ENCODE measurements around the gene EDIL3. TPM values are rescaled to one million over a fixed set of nuclear protein-coding genes. Genes with fewer than 3 reads are reported as not detected.

EDIL3 gene
- total and polyA plus RNA-seq, 9 of the 15 experiments (the other 6 are each of a cell fraction or from before 2014, with no cell fraction given), result 0.09 TPM; not detected in 8

DNA sequence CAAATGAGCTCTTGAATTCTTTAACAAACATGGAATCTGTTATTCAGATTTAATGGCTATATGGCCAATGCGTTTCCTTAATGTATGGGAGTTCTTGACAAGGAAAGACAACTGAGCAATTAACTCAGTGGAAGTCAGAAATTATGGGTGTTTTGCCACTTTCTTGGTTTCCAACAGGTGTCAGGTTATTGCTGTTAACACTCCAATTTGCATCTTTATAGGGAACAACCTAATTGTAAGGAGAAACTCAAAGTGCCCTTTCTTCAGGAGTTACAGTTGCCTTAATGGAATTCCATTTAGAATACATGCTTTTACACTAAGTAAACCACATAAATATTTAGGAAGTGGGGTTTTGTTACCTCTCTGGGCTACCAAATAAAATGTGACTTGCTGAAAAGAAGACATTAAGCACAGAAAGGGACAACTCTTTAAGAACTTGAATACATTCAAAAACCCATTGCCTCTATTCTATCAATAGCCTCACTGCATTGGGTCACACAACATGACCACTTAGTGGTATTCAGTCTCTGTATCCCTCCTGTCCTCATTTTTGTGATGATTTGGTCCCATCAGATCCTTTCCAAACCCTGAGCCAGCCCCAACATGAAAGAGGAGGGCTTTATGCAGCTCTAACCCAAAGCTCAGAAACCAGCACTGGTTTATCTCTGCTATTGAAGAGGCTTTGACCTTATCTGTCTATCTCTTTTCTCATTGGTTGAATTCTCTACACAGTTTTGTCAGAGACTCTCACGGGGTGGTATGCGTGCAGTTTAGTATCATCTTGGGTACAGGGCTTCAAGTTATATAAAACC, 118.7 kb downstream of the EDIL3 start (continued):
- TF ChIP-seq, protein P1, sequence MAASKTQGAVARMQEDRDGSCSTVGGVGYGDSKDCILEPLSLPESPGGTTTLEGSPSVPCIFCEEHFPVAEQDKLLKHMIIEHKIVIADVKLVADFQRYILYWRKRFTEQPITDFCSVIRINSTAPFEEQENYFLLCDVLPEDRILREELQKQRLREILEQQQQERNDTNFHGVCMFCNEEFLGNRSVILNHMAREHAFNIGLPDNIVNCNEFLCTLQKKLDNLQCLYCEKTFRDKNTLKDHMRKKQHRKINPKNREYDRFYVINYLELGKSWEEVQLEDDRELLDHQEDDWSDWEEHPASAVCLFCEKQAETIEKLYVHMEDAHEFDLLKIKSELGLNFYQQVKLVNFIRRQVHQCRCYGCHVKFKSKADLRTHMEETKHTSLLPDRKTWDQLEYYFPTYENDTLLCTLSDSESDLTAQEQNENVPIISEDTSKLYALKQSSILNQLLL (CRISPR knock-in tag; IDR thresholded peaks at IDR 0.05; ENCODE audit: borderline replicate concordance), result no peak

DNA sequence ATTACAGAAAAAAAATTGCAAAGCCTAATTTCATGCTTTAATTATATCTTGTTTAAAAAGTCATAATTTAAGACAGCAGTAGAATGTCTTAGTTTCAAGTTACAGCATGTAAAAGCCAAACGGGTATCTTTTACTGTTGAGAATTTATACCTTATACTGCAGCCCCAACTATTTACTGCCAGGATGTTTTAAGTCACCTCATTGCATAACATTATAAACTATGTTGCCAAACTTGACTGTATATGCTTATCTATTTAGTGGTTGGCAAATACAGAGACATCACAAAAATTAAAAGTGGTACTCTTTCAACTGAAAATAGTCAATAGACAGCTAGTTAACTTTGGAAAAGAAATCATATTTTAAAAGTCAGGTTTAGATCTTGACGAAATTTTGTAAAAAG, 119.5 kb downstream of the EDIL3 start:
- H3K79me2 ChIP-seq (ENCODE audit: control insufficient read depth, insufficient read depth, low read length), result no peaks in the 10 kb centered on the region
- TF ChIP-seq, protein P2, sequence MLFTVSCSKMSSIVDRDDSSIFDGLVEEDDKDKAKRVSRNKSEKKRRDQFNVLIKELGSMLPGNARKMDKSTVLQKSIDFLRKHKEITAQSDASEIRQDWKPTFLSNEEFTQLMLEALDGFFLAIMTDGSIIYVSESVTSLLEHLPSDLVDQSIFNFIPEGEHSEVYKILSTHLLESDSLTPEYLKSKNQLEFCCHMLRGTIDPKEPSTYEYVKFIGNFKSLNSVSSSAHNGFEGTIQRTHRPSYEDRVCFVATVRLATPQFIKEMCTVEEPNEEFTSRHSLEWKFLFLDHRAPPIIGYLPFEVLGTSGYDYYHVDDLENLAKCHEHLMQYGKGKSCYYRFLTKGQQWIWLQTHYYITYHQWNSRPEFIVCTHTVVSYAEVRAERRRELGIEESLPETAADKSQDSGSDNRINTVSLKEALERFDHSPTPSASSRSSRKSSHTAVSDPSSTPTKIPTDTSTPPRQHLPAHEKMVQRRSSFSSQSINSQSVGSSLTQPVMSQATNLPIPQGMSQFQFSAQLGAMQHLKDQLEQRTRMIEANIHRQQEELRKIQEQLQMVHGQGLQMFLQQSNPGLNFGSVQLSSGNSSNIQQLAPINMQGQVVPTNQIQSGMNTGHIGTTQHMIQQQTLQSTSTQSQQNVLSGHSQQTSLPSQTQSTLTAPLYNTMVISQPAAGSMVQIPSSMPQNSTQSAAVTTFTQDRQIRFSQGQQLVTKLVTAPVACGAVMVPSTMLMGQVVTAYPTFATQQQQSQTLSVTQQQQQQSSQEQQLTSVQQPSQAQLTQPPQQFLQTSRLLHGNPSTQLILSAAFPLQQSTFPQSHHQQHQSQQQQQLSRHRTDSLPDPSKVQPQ (CRISPR knock-in tag; IDR thresholded peaks at IDR 0.05; ENCODE audit: borderline replicate concordance), result no peak
- TF ChIP-seq ZBTB1 (CRISPR knock-in tag; IDR thresholded peaks at IDR 0.05; ENCODE audit: borderline replicate concordance, low read depth), result no peak
- TF ChIP-seq, protein P3, sequence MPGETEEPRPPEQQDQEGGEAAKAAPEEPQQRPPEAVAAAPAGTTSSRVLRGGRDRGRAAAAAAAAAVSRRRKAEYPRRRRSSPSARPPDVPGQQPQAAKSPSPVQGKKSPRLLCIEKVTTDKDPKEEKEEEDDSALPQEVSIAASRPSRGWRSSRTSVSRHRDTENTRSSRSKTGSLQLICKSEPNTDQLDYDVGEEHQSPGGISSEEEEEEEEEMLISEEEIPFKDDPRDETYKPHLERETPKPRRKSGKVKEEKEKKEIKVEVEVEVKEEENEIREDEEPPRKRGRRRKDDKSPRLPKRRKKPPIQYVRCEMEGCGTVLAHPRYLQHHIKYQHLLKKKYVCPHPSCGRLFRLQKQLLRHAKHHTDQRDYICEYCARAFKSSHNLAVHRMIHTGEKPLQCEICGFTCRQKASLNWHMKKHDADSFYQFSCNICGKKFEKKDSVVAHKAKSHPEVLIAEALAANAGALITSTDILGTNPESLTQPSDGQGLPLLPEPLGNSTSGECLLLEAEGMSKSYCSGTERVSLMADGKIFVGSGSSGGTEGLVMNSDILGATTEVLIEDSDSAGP (CRISPR knock-in tag; IDR thresholded peaks at IDR 0.05), result no peak
- TF ChIP-seq KLF13 (tag; IDR thresholded peaks at IDR 0.05; ENCODE audit: borderline replicate concordance, low read depth), result no peak
- TF ChIP-seq EWSR1 (IDR thresholded peaks at IDR 0.05; ENCODE audit: borderline replicate concordance, low read depth, partially characterized antibody), result no peak
- no peak for TF ChIP-seq PHB2 (IDR thresholded peaks at IDR 0.05; ENCODE audit: low read depth)
- TF ChIP-seq TAF1 (IDR thresholded peaks at IDR 0.05; ENCODE audit: control insufficient read depth, extremely low read depth, insufficient read depth, low read length, severe bottlenecking), result no peak
- TF ChIP-seq SMARCE1 (IDR thresholded peaks at IDR 0.05), result no peak
- no peak for TF ChIP-seq ILK (tag; IDR thresholded peaks at IDR 0.05; ENCODE audit: borderline replicate concordance, low read depth)

More for the DNA sequence above, 119.5 kb downstream of the EDIL3 start:
- no peak for DNase-seq (ENCODE audit: extremely low read depth in 1 of 4, low spot score in 3 of 4)
- Histone ChIP-seq H2AFZ (ENCODE audit: low read depth, low read length) (no peak overlapping the region), H3K4me1 (replicated peaks in 1 of 2; ENCODE audit: control insufficient read depth in 2 of 2, insufficient read depth in 2 of 2, low read length in 2 of 2) (no peaks in the 10 kb centered on the region), H3K9me3 (replicated peaks; ENCODE audit: control insufficient read depth, insufficient read depth, low read depth, low read length) (0 out of 2 replicates have a peak, but pooled peaks cover 2% of the 10 kb centered on the region), H3K36me3 (ENCODE audit: control insufficient read depth, insufficient read depth, low read length) (no peaks in the 10 kb centered on the region), H3K9ac (ENCODE audit: insufficient read depth in 1 of 2, low read depth in 2 of 2, low read length in 2 of 2) (no peak overlapping the region), H3K4me2 (ENCODE audit: insufficient read depth, low read length) (no peak overlapping the region), H3K9me1 (ENCODE audit: control insufficient read depth, insufficient read depth, low read length) (no peaks in the 10 kb centered on the region), H4K20me1 (replicated peaks; ENCODE audit: control insufficient read depth, insufficient read depth, low read length) (no peaks in the 10 kb centered on the region), H3K4me3 (no peak overlapping the region), H3K27ac (ENCODE audit: extremely low read depth, low read depth, low read length) (no peak overlapping the region), H3K27me3 (ENCODE audit: control insufficient read depth in 2 of 2, insufficient read depth in 2 of 2, low read length in 2 of 2) (no peaks in the 10 kb centered on the region)
- WGBS (ENCODE audit: insufficient coverage, low coverage, missing lambda C conversion rate), result 0% methylated on average over 2 of the region's 2 CpGs
- POLR2A ChIA-PET, result no interaction called here
- no peak for FAIRE-seq
- intact Hi-C loops (cut with micrococcal nuclease) (no loop called here), in situ Hi-C loops (cut with MboI) (no loop called here)
- no peak for ATAC-seq
- BruUV-seq (replicated peaks), result no TSS peak
- CTCF ChIA-PET (ENCODE audit: low intra/inter-chr PET ratio), result no interaction called here

Data from K562 (cell line).